Stomach smooth muscle (tissue), 2 donors: Measurements from ENCODE around the gene NSUN2.

Experiments
- H3K27ac ChIP-seq: one replicate; pipeline ENCODE4 v1.7.0; 2013; ENCODE audit warnings: mild to moderate bottlenecking, low read length, inconsistent platforms
- H3K27me3 ChIP-seq, 2 donors: one replicate each; pipeline ENCODE4 v1.7.0; 2013; ENCODE audit warnings: low read length in 2 of 2; ENCODE audit not compliant: insufficient read depth in 2 of 2, control insufficient read depth in 1 of 2
- H3K36me3 ChIP-seq, 2 donors: one replicate each; pipeline ENCODE4 v1.7.0; 2013; ENCODE audit warnings: low read length in 2 of 2; ENCODE audit not compliant: control insufficient read depth in 2 of 2, insufficient read depth in 2 of 2
- H3K4me1 ChIP-seq: one replicate; pipeline ENCODE4 v1.7.0; 2013; ENCODE audit warnings: low read length; ENCODE audit not compliant: control insufficient read depth, insufficient read depth
- H3K4me3 ChIP-seq, 2 donors: one replicate each; pipeline ENCODE4 v1.7.0; 2013; ENCODE audit warnings: low read length in 2 of 2
- H3K9ac ChIP-seq, 2 donors: one replicate each; pipeline ENCODE4 v1.7.0; 2013; ENCODE audit warnings: low read length in 2 of 2, mild to moderate bottlenecking in 1 of 2
- H3K9me3 ChIP-seq, 2 donors: one replicate each; pipeline ENCODE4 v1.7.0; 2013; ENCODE audit warnings: low read length in 2 of 2; ENCODE audit not compliant: control insufficient read depth in 2 of 2
- donor health status: healthy.
- donor health status: Pancreatic carcinoma.

The NSUN2 gene

GRCh38 chr5:6632888-6633468 is at the start of gene NSUN2, which contains the start of gene SRD5A1:
TSS of gene NSUN2 (minus strand) at chr5:6633044. CDS start at chr5:6632979, 65 bp downstream.
TSS of gene SRD5A1 (plus strand) at chr5:6633440. CDS start at chr5:6633577, 137 bp downstream.
- Histone ChIP-seq H3K9ac (peak within 1 kb of the TSS; percentile 90 to 93), H3K9me3 (no peaks in the 10 kb centered on the region), H3K4me1 (peaks cover 40% of the 10 kb centered on the region), H3K27ac (peak within 1 kb of the TSS; percentile 91), H3K4me3 (peak within 1 kb of the TSS; percentile 92), H3K36me3 (peaks cover 3 to 14% of the 10 kb centered on the region in 2 donors), H3K27me3 (no peaks in the 10 kb centered on the region)

DNA sequence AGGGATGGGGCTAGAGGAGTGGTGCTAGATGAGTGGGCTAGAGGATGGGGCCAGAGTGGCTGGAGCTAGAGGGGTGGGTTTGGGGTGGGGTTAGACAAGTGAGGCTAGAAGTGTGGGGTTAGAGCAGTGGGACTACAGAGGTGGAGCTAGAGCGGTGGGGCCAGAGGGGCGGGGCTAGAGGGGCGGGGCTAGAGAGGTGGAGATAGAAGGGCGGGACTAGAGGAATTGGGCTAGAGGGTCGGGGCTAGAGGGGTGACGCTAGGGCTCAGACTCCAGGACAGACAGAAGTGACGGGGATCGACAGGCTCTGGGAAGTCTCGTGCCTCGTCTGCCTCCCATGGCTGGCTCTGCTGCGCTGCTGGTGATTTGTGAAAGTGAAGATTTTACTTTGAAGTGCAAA is 49.4 kb upstream of the NSUN2 start:
- Histone ChIP-seq H3K9ac (no peak overlapping the region), H3K27ac (no peak overlapping the region), H3K4me1 (peaks cover 2% of the 10 kb centered on the region), H3K4me3 (no peak overlapping the region), H3K27me3 (peaks cover 0 to 5% of the 10 kb centered on the region in 2 donors), H3K9me3 (no peaks in the 10 kb centered on the region), H3K36me3 (no peaks in the 10 kb centered on the region)

DNA sequence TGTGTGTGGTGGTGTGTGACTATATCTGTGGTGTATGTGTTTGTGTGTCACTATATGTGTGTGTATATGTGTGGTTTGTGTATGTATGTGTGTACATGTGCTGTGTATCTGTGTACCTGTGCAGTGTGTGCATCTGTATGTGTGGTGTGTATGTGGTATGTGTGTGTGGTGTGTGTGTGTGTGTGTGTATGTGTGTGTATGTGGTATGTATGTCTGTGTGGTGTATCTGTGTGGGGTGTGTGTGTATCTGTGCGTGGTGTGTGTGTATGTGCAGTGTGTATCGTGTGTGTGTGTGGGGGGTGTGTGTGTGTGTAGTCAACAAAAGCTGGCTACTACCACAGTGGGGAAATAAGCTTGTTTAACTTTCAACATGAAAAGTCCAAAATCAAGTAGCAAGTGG is 48.8 kb upstream of the NSUN2 start:
- Histone ChIP-seq H3K4me3 (no peak overlapping the region), H3K4me1 (no peaks in the 10 kb centered on the region), H3K9ac (no peak overlapping the region), H3K9me3 (no peaks in the 10 kb centered on the region), H3K27ac (no peak overlapping the region), H3K36me3 (no peaks in the 10 kb centered on the region), H3K27me3 (peaks cover 0 to 5% of the 10 kb centered on the region in 2 donors)

DNA sequence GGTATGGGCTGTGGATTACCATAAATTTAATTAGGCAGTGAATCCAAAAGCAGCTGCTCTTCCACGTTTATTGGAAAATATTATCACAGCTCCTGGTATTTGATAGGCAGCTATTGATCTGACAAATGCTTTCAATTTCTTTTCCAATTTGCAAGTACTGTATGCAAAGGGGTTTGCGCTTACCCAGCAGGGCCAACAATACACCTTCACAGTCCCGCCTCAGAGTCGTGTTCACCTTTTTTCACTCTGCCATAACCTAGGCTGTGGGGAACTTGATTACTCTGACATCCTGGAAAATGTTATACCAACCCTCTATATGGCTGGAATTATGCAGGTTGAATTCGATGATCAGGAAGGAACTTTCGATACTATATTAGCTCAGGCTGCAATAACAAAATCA is 48.1 kb upstream of the NSUN2 start:
- no peak overlapping the region for H3K9ac ChIP-seq
- H3K9me3 ChIP-seq: no peaks in the 10 kb centered on the region
- no peaks in the 10 kb centered on the region for H3K36me3 ChIP-seq
- no peak overlapping the region for H3K4me3 ChIP-seq
- no peak overlapping the region for H3K27ac ChIP-seq
- no peaks in the 10 kb centered on the region for H3K4me1 ChIP-seq
- peaks cover 0 to 5% of the 10 kb centered on the region in 2 donors for H3K27me3 ChIP-seq

GRCh38 chr5:6678385-6678784 is 45.5 kb upstream of the NSUN2 start:
- Histone ChIP-seq H3K4me1 (no peaks in the 10 kb centered on the region), H3K9me3 (no peaks in the 10 kb centered on the region), H3K27ac (no peak overlapping the region), H3K4me3 (no peak overlapping the region), H3K9ac (no peak overlapping the region), H3K36me3 (no peaks in the 10 kb centered on the region), H3K27me3 (no peaks in the 10 kb centered on the region)

DNA sequence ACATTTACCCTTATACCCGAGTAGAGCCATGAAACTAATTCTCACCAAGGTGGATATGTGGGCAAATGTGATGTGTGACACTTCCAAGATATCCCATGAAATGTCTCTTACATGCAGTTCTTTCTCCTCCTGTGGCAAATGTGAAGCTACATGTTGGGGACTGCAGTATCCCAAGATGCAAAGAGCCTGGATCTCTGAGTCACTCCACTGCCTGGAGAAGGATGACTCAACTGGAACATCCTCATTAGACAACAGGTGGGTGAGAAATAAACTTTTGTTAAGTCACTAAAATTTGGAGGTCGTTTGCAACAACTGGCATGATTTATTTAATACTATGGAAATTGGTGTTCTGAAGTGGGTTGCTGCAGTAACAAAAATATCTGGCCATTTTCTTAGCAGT is 43.9 kb upstream of the NSUN2 start:
- Histone ChIP-seq H3K4me1 (no peaks in the 10 kb centered on the region), H3K27me3 (no peaks in the 10 kb centered on the region), H3K27ac (no peak overlapping the region), H3K36me3 (no peaks in the 10 kb centered on the region), H3K9ac (no peak overlapping the region), H3K9me3 (peaks cover 0 to 3% of the 10 kb centered on the region in 2 donors), H3K4me3 (no peak overlapping the region)

GRCh38 chr5:6675784-6676491 is 43.1 kb upstream of the NSUN2 start:
- Histone ChIP-seq H3K36me3 (no peaks in the 10 kb centered on the region), H3K27me3 (no peaks in the 10 kb centered on the region), H3K4me3 (no peak overlapping the region), H3K27ac (no peak overlapping the region), H3K9me3 (peaks cover 0 to 3% of the 10 kb centered on the region in 2 donors), H3K4me1 (no peaks in the 10 kb centered on the region), H3K9ac (no peak overlapping the region)

DNA sequence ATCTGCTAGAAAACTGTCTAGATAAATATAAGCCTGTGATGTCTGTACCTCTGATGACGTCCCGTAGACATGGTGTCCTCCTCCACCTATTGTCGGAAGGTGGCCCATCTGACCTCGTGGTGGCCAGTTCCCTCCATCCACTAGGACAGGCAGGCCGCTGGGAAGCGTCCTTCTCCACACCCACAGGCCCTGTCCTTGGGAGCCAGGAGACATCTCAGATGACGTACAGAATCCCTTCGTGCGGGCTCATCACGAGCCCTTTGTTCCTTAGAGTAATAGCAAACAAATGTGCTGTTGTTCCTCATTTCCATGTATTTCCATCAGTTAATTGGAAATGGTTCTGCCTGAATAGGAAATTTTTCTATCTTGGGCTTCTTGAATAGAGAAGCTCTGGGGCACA is 42.0 kb upstream of the NSUN2 start:
- Histone ChIP-seq H3K27ac (no peak overlapping the region), H3K27me3 (no peaks in the 10 kb centered on the region), H3K4me3 (no peak overlapping the region), H3K9ac (no peak overlapping the region), H3K9me3 (peaks cover 0 to 3% of the 10 kb centered on the region in 2 donors), H3K36me3 (peaks cover under 1 to 6% of the 10 kb centered on the region in 2 donors), H3K4me1 (no peaks in the 10 kb centered on the region)

- H3K36me3 ChIP-seq: peaks cover 4 to 8% of the 10 kb centered on the region in 2 donors
- H3K4me1 ChIP-seq: no peaks in the 10 kb centered on the region
- H3K9me3 ChIP-seq: peaks cover 0 to 3% of the 10 kb centered on the region in 2 donors
Measured at GRCh38 chr5:6674421-6674820, 41.6 kb upstream of the NSUN2 start.

DNA sequence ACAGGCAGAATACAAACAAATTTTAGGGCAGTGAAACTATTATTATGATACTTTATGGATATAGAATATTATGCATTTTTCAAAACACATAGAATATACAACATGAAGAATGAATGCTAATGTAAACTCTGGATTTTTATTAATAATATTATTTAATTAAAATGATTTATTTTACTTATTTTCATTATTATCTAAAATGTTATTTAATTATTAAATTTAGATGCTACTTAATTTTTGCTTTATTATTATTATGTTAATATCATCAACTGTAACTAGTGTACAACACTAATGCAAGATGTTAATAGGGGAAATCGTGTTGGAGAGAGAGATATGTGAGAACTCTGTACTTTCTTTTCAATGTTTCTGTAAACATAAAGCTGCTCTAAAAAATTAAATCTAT is 41.1 kb upstream of the NSUN2 start:
- Histone ChIP-seq H3K4me1 (no peaks in the 10 kb centered on the region), H3K27me3 (no peaks in the 10 kb centered on the region), H3K4me3 (no peak overlapping the region), H3K27ac (no peak overlapping the region), H3K9ac (no peak overlapping the region), H3K36me3 (peaks cover 4 to 8% of the 10 kb centered on the region in 2 donors), H3K9me3 (peaks cover 0 to 3% of the 10 kb centered on the region in 2 donors)

More at GRCh38 chr5:6674421-6674820, 41.6 kb upstream of the NSUN2 start:
- no peak overlapping the region for H3K27ac ChIP-seq
- H3K4me3 ChIP-seq: no peak overlapping the region
- no peaks in the 10 kb centered on the region for H3K27me3 ChIP-seq
- H3K9ac ChIP-seq: no peak overlapping the region

- no peak overlapping the region for H3K9ac ChIP-seq
- no peak overlapping the region for H3K4me3 ChIP-seq
- H3K4me1 ChIP-seq: no peaks in the 10 kb centered on the region
- peaks cover 0 to 3% of the 10 kb centered on the region in 2 donors for H3K9me3 ChIP-seq
- no peak overlapping the region for H3K27ac ChIP-seq
- H3K36me3 ChIP-seq: peaks cover 4 to 8% of the 10 kb centered on the region in 2 donors
- H3K27me3 ChIP-seq: no peaks in the 10 kb centered on the region
Measured at GRCh38 chr5:6673031-6673430, 40.2 kb upstream of the NSUN2 start.
